HepG2 (cell line): Measurements from ENCODE around the gene PDCD1LG2. TPM values are rescaled to one million over a fixed set of nuclear protein-coding genes. Genes with fewer than 3 reads are reported as not detected.

Experiments
- ATAC-seq: fragments of 200-7000 bp; cut with Tn5 transposase; 3 replicates; pipeline ENCODE4 v1.9.1; 2020; ENCODE audit warnings: mild to moderate bottlenecking, moderate library complexity
- BruUV-seq: library from RNA; stranded (reverse); fragments of 400-500 nt; replicated peaks from 2 replicates; lab custom pipeline; 2021; lab: Mats Ljungman, UMichigan
- CTCF ChIA-PET: fragments of 300-600 bp; formaldehyde crosslinking; extraction: SDS; loops from one replicate; lab custom pipeline; 2021; ENCODE audit warnings: low total read pairs, inconsistent platforms, low intra/inter-chr PET ratio; lab: Yijun Ruan, JAX
- POLR2A ChIA-PET: fragments of 350-600 bp; sonication (Branson Sonifier 250); formaldehyde crosslinking; loops from one replicate; lab custom pipeline; 2020; ENCODE audit warnings: antibody characterized with exemption, inconsistent platforms; lab: Yijun Ruan, JAX
- DNase-seq: peaks from one replicate; pipeline ENCODE4 v3.0.0-alpha.2; 2015; ENCODE audit warnings: low spot score
- FAIRE-seq: peaks from 3 replicates; lab custom pipeline; 2011; peaks lifted over from hg19 to GRCh38; lab: Jason Lieb, UNC
- H2AFZ ChIP-seq: one replicate; pipeline ENCODE4 v1.6.1; 2011; ENCODE audit warnings: low read length, inconsistent platforms
- H3K27ac ChIP-seq: fragments of 300-600 bp; 3 replicates; pipeline ENCODE4 v1.8.0; 2011; ENCODE audit warnings: mixed run types, mild to moderate bottlenecking, mixed read lengths, low read length, inconsistent platforms; ENCODE audit not compliant: insufficient read depth; ENCODE audit errors: extremely low read length
- H3K27me3 ChIP-seq, 2 experiments: fragments of 200-600 bp in 1 of 2; 2 replicates in 1 of 2; 3 replicates in 1 of 2; pipeline versions ENCODE4 v1.6.0 to v1.8.0; 2011; ENCODE audit warnings: low read length in 2 of 2, mild to moderate bottlenecking in 2 of 2, moderate library complexity in 2 of 2, inconsistent platforms in 1 of 2; ENCODE audit not compliant: insufficient read depth in 2 of 2, control insufficient read depth in 1 of 2
- H3K36me3 ChIP-seq, 2 experiments: fragments of 200-600 bp in 1 of 2; replicated peaks in 1 of 2; 2 replicates in 1 of 2; 3 replicates in 1 of 2; pipeline versions ENCODE4 v1.5.1 to v1.8.0; 2011; ENCODE audit warnings: low read length in 2 of 2, inconsistent platforms in 1 of 2; ENCODE audit not compliant: insufficient read depth in 2 of 2, control insufficient read depth in 1 of 2
- H3K4me1 ChIP-seq: 2 replicates; pipeline ENCODE4 v1.5.1; 2012; ENCODE audit warnings: low read length, inconsistent platforms; ENCODE audit not compliant: insufficient read depth
- H3K4me2 ChIP-seq: 2 replicates; pipeline ENCODE4 v1.6.0; 2011; ENCODE audit warnings: low read depth, low read length, inconsistent platforms
- H3K4me3 ChIP-seq, 3 experiments: fragments of 200-600 bp in 1 of 3; sonication (generic), shearing (Covaris generic) in 1 of 3; replicated peaks in 1 of 3; 2 replicates each; pipeline ENCODE4 v1.5.1; 2011 to 2016; ENCODE audit warnings: low read length in 3 of 3, inconsistent platforms in 2 of 3, low read depth in 2 of 3, mild to moderate bottlenecking in 2 of 3, control low read depth in 1 of 3, mixed read lengths in 1 of 3; ENCODE audit not compliant: insufficient read depth in 1 of 3
- H3K79me2 ChIP-seq: one replicate; pipeline ENCODE4 v1.6.1; 2011; ENCODE audit warnings: low read length, inconsistent platforms; ENCODE audit not compliant: insufficient read depth
- H3K9ac ChIP-seq: 2 replicates; pipeline ENCODE4 v1.6.0; 2011; ENCODE audit warnings: mild to moderate bottlenecking, low read depth, low read length, inconsistent platforms; ENCODE audit not compliant: insufficient read depth
- H3K9me3 ChIP-seq: 2 replicates; pipeline ENCODE4 v1.5.1; 2012; ENCODE audit warnings: mild to moderate bottlenecking, low read length
- H4K20me1 ChIP-seq: 2 replicates; pipeline ENCODE4 v1.6.0; 2011; ENCODE audit warnings: inconsistent platforms, mild to moderate bottlenecking, low read length, moderate library complexity; ENCODE audit not compliant: insufficient read depth
- CEBPG ChIP-seq: IDR thresholded peaks from 2 replicates; pipeline ENCODE4 v1.6.1; 2016
- CSRNP1 ChIP-seq: sonication (generic); formaldehyde crosslinking; IDR thresholded peaks from 2 replicates; pipeline ENCODE4 v1.8.1; 2023; ENCODE audit warnings: mild to moderate bottlenecking, missing genetic modification reagents
- HDAC1 ChIP-seq: sonication (generic); formaldehyde crosslinking; IDR thresholded peaks from 2 replicates; pipeline ENCODE4 v1.5.1; 2020; ENCODE audit warnings: mild to moderate bottlenecking, missing genetic modification reagents
- KLF16 ChIP-seq, 2 experiments: sonication (generic) in 1 of 2; formaldehyde crosslinking in 1 of 2; IDR thresholded peaks; 2 replicates each; pipeline versions ENCODE4 v1.6.1 to v1.8.0; 2016 to 2023; ENCODE audit warnings: missing genetic modification reagents in 2 of 2, missing compliant biosample characterization in 1 of 2
- NR1H2 ChIP-seq: sonication (generic); formaldehyde crosslinking; IDR thresholded peaks from 2 replicates; pipeline ENCODE4 v1.8.1; 2022; ENCODE audit warnings: low read depth, missing genetic modification reagents, borderline replicate concordance
- PRDM15 ChIP-seq: sonication (generic); formaldehyde crosslinking; IDR thresholded peaks from 2 replicates; pipeline ENCODE4 v1.4.0; 2020; ENCODE audit warnings: missing genetic modification reagents
- RXRA ChIP-seq: sonication (generic); formaldehyde crosslinking; IDR thresholded peaks from 2 replicates; pipeline ENCODE4 v1.5.1; 2020; ENCODE audit warnings: missing genetic modification reagents
- ZBTB44 ChIP-seq: sonication (generic); formaldehyde crosslinking; IDR thresholded peaks from 2 replicates; pipeline ENCODE4 v1.4.0; 2020; ENCODE audit warnings: missing genetic modification reagents
- WGBS: methylation state at CpG from one replicate; pipeline ENCODE4 v1.1.6; 2017; ENCODE audit warnings: low lambda C conversion rate; 5-methylcytosine and 5-hydroxymethylcytosine counted together
- in situ Hi-C: cut with HindIII; loops from 2 replicates; pipeline ENCODE4 v1.10.0; 2017; ENCODE audit warnings: low pct_unique_long_range_greater_than_20kb; ENCODE audit not compliant: extremely low pct_ligation_motif_present
- intact Hi-C: fragments of 100-400 bp; cut with micrococcal nuclease; formaldehyde crosslinking; loops from one replicate; pipeline ENCODE4 v1.10.0; 2022; ENCODE audit not compliant: unreplicated experiment
- polyA plus RNA-seq, 8 experiments: library from polyadenylated mRNA; depleted of rRNA in 3 of 8; stranded (reverse) in 7 of 8; unstranded in 1 of 8; fragments of >200 nt; fragmentation: Illumina TruSeq in 4 of 8; extraction: Trizol in 4 of 8; gene quantifications; 2 replicates each; pipeline versions ENCODE4 v1.2.1 to v1.2.3, GENCODE V29; 2011 to 2016; ENCODE audit warnings: low read depth in 4 of 8, missing spikeins in 1 of 8, mixed read lengths in 1 of 8; ENCODE audit not compliant: insufficient read depth in 1 of 8
- total RNA-seq, 5 experiments: library from RNA; depleted of rRNA; stranded (reverse); fragments of >200 nt; fragmentation: Illumina TruSeq; extraction: Trizol; gene quantifications; 2 replicates each; pipeline ENCODE4 v1.2.3, GENCODE V29; 2016; ENCODE audit warnings: low read depth in 1 of 5

Gene PDCD1LG2
- total and polyA plus RNA-seq, 2 of the 13 experiments (the other 11 are each of a cell fraction or from before 2014, with no cell fraction given), result not detected

- TF ChIP-seq PRDM15 (CRISPR knock-in tag) (peak; percentile 70), RXRA (CRISPR knock-in tag) (no peak), CEBPG (0 out of 2 replicates have a peak, but pooled peaks have one; percentile 21), NR1H2 (CRISPR knock-in tag) (no peak), HDAC1 (CRISPR knock-in tag) (peak; percentile 25; the same call in 1 of the 2 replicates), KLF16 (CRISPR knock-in tag; IDR thresholded peaks at IDR 0.05) (no peak)
Observed at GRCh38 chr9:5608298-5609225, 98.2 kb downstream of the PDCD1LG2 start (continued).

- no peak for ATAC-seq
- in situ Hi-C loops, result no loop called here
- ChIA-PET CTCF (no interaction called here), POLR2A (interaction anchor here (1.3 to 1.4 kb wide), 2 partner anchors 9 to 19 kb away, joined by 8 to 12 read pairs; partner anchors contain the start of gene RIC1)
- Histone ChIP-seq H3K4me2 (peak overlapping the region; percentile 72), H4K20me1 (no peaks in the 10 kb centered on the region), H3K79me2 (no peaks in the 10 kb centered on the region), H3K4me1 (peaks cover 5% of the 10 kb centered on the region), H2AFZ (peak overlapping the region; percentile 98), H3K4me3 (peak overlapping the region; percentile 52 to 76 (median 66)), H3K27ac (peak overlapping the region; percentile 5), H3K27me3 (no peaks in the 10 kb centered on the region), H3K36me3 (no peaks in the 10 kb centered on the region), H3K9ac (peak overlapping the region; percentile 52), H3K9me3 (no peaks in the 10 kb centered on the region)
- no peak for DNase-seq
- no peak for FAIRE-seq
- intact Hi-C loops, result loop anchor here (10.0 kb wide), 2 partner anchors 106 to 624 kb away; partner anchors contain the start of gene JAK2
- no TSS peak for BruUV-seq
- 2% methylated on average over 3 of the region's 3 CpGs for WGBS
- TF ChIP-seq CSRNP1, result no peak
- no peak for TF ChIP-seq ZBTB44
Observed at GRCh38 chr9:5609226-5609596, 98.9 kb downstream of the PDCD1LG2 start.
